T-helper 17 cell (primary cell): ENCODE results near the gene TRIM41. TPM values are rescaled to one million over a fixed set of nuclear protein-coding genes. Genes with fewer than 3 reads are reported as not detected.
A peak's percentile ranks its signal among the peaks of the same experiment; 100 is the strongest.

Experiments
- ATAC-seq: fragments of 150-1000 bp; cut with Tn5 transposase; 2 replicates; pipeline ENCODE4 v1.10.0; 2021; ENCODE audit warnings: mild to moderate bottlenecking, moderate library complexity
- DNase-seq, 3 donors: peaks; one replicate each; pipeline versions ENCODE4 v3.0.0 to v3.0.0-alpha.2; 2020 to 2021
- H3K9me3 ChIP-seq: one replicate; pipeline ENCODE4 v1.7.0; 2013; ENCODE audit warnings: low read length, mild to moderate bottlenecking; ENCODE audit not compliant: control insufficient read depth, poor library complexity, severe bottlenecking
- H3K27ac Mint-ChIP-seq: one replicate; pipeline ENCODE4 v1.8.0; 2022; ENCODE audit warnings: mild to moderate bottlenecking, moderate library complexity, mixed read lengths
- H3K27me3 Mint-ChIP-seq: one replicate; pipeline ENCODE4 v1.8.0; 2022; ENCODE audit warnings: mixed read lengths
- H3K36me3 Mint-ChIP-seq: one replicate; pipeline ENCODE4 v1.8.0; 2022; ENCODE audit warnings: low read depth, mixed read lengths
- H3K4me1 Mint-ChIP-seq: one replicate; pipeline ENCODE4 v1.8.0; 2022; ENCODE audit warnings: mild to moderate bottlenecking, mixed read lengths
- H3K4me3 Mint-ChIP-seq: one replicate; pipeline ENCODE4 v1.8.0; 2022; ENCODE audit warnings: mild to moderate bottlenecking, moderate library complexity, mixed read lengths
- total RNA-seq, 4 donors: library from RNA in 2 of 4; stranded (reverse) in 2 of 4; gene quantifications; one replicate each; pipeline ENCODE4 v1.2.3 and lab custom pipeline; 2022 to 2026

Gene TRIM41
- total RNA-seq, 2 donors from 2014 or later = 23.4 to 29.6 TPM

GRCh38 chr5:181221105-181221791, 1.8 kb upstream of the TRIM41 start:
- Mint-ChIP-seq H3K4me1 (peaks cover 60% of the 10 kb centered on the region), H3K27ac (peak overlapping the region; percentile 99), H3K4me3 (peak overlapping the region; percentile 95), H3K27me3 (peaks cover 18% of the 10 kb centered on the region), H3K36me3 (peaks cover 4% of the 10 kb centered on the region)
- peak; percentile 41 to 62 (median 42) for DNase-seq
- no peak for ATAC-seq
- H3K9me3 ChIP-seq = no peaks in the 10 kb centered on the region

DNA sequence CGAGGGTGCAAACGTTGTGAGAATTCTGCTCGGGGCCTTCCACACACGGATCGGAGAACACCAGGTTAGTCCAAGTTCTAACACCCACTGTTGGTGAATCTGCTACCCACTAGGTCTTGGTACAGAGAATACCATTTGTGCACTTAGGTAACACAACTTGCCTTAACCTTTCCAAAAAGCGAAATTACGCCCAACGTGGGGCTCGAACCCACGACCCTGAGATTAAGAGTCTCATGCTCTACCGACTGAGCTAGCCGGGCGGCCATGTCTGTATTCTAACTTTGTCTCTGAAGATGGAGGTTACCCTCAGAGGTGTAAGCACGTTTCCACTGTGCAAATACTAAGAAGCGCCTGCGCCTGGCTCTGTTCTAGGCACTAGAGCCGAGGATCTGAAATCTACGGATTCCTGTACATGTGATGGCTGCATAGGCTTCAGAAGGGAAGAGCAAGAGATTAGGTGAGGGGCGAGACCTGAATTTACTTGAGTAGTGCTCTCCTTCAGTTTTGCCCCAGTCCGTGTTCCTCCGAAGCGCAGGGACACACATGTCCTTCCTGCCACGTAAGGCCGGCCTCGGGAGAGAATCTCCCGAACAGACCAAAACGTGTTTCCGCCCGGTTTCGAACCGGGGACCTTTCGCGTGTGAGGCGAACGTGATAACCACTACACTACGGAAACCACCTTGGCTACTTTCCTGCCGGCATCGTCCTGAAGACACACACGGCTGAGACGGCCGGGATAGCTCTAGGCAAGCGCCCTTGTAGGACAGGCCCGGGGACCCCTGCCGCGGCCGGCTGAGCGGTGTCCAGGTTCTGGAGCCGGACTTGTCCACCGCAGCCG, 1.1 kb upstream of the TRIM41 start:
- peaks cover 58% of the 10 kb centered on the region for H3K4me1 Mint-ChIP-seq
- peak overlapping the region; percentile 95 for H3K4me3 Mint-ChIP-seq
- peaks cover 4% of the 10 kb centered on the region for H3K36me3 Mint-ChIP-seq
- ATAC-seq = peak; percentile 44
- DNase-seq = peak; percentile 80 to 99 (median 91)
- no peaks in the 10 kb centered on the region for H3K9me3 ChIP-seq
- H3K27ac Mint-ChIP-seq = peak overlapping the region; percentile 99
- H3K27me3 Mint-ChIP-seq = peaks cover 18% of the 10 kb centered on the region

DNA sequence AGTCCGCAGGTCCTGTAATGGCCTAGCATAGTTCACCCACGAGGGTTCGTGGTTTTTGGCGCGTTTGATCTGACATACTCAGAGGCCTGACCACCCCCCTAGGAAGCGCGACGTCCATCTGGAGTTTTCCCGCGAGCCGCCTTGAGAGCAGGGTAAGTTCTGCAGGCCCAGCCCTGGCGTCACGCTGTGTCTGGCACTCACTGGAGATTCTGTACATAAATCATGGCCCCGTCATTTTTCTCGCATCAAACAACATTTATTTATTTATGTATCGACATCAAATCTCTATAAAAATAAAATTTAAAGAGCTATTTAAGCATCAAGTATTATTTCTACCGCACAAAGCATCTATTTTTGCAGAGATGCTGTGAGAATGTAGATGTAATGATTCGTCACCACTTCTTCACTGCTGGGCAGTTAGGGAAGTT, 437 bp upstream of the TRIM41 start:
- peaks cover 55% of the 10 kb centered on the region for H3K4me1 Mint-ChIP-seq
- ATAC-seq (peak; percentile 6), DNase-seq (no peak)
- H3K27me3 Mint-ChIP-seq = peaks cover 17% of the 10 kb centered on the region
- no peaks in the 10 kb centered on the region for H3K9me3 ChIP-seq
- H3K4me3 Mint-ChIP-seq = peak overlapping the region; percentile 95
- peaks cover 4% of the 10 kb centered on the region for H3K36me3 Mint-ChIP-seq
- H3K27ac Mint-ChIP-seq = peak overlapping the region; percentile 99

DNA sequence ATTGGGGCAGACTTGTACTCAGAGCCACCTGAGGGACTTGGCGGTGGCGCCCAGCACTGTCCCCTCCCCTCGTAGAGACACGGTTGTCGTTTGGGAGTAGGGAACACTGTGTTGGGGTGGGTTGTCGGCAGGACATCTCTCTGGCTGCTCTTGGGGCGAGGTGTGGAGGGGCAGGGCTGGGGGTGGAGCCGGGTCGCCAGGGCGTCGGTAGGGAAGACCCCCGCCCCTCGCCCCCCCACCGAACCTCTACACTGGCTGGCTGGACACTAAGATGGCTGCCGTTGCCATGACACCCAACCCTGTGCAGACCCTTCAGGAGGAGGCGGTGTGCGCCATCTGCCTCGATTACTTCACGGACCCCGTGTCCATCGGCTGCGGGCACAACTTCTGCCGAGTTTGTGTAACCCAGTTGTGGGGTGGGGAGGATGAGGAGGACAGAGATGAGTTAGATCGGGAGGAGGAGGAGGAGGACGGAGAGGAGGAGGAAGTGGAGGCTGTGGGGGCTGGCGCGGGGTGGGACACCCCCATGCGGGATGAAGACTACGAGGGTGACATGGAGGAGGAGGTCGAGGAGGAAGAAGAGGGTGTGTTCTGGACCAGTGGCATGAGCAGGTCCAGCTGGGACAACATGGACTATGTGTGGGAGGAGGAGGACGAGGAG, 778 bp downstream of the TRIM41 start:
- H3K27ac Mint-ChIP-seq = peak overlapping the region; percentile 99
- peak overlapping the region; percentile 95 for H3K4me3 Mint-ChIP-seq
- peaks cover 46% of the 10 kb centered on the region for H3K4me1 Mint-ChIP-seq
- no peaks in the 10 kb centered on the region for H3K9me3 ChIP-seq
- peak; percentile 1 for ATAC-seq
- peaks cover 4% of the 10 kb centered on the region for H3K36me3 Mint-ChIP-seq
- DNase-seq = no peak
- H3K27me3 Mint-ChIP-seq = peaks cover 11% of the 10 kb centered on the region

- Mint-ChIP-seq H3K27ac (peak overlapping the region; percentile 99), H3K27me3 (peaks cover 11% of the 10 kb centered on the region), H3K4me1 (peaks cover 50% of the 10 kb centered on the region), H3K36me3 (peaks cover 6% of the 10 kb centered on the region), H3K4me3 (peak overlapping the region; percentile 95)
- no peak for ATAC-seq
- H3K9me3 ChIP-seq = no peaks in the 10 kb centered on the region
- peak in 2 of 3 donors; percentile 38 to 45 for DNase-seq
These were observed 1.5 kb downstream of the TRIM41 start for GRCh38 chr5:181224390-181225229.

DNA sequence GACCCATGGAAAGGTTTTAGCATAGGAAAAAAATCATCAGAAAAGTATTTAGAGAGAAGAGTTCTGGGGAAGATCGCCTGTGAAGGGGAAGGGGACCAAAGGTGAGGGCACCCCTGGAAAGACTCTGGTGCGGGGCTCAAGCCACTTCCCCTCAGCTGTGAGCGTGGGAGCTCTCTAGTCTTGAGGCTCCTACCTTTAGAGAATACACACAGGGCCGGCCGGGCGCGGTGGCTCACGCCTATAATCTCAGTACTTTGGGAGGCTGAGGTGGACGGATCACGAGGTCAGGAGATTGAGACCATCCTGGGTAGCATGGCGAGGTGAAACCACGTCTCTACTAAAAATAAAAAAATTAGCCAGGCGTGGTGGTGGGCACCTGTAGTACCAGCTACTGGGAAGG, 6.9 kb downstream of the TRIM41 start:
- DNase-seq = no peak
- peaks cover 29% of the 10 kb centered on the region for H3K4me1 Mint-ChIP-seq
- ATAC-seq = no peak
- no peaks in the 10 kb centered on the region for H3K9me3 ChIP-seq
- peak overlapping the region; percentile 84 for H3K27ac Mint-ChIP-seq
- peaks cover 9% of the 10 kb centered on the region for H3K36me3 Mint-ChIP-seq
- H3K4me3 Mint-ChIP-seq = no peak overlapping the region
- H3K27me3 Mint-ChIP-seq = no peaks in the 10 kb centered on the region

DNA sequence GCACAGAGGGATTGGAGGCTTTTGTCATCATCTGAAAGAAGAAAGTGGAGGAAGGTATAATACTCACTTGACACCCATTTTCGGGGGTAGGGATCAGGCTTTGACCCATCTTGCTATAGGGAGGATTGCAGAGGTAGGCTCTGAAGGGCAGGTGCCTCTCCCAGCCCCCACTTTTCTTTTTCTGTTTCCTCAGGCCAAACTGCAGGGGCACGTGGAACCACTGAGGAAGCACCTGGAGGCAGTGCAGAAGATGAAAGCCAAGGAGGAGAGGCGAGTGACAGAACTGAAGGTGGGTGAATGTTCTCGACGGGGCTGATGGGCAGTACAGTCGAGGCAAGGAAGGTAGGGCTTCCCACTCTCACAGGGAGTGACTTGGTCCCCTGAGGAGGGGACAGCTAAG, 7.5 kb downstream of the TRIM41 start:
- H3K9me3 ChIP-seq = no peaks in the 10 kb centered on the region
- H3K27ac Mint-ChIP-seq = no peak overlapping the region
- H3K36me3 Mint-ChIP-seq = peaks cover 11% of the 10 kb centered on the region
- no peaks in the 10 kb centered on the region for H3K27me3 Mint-ChIP-seq
- DNase-seq = no peak
- H3K4me1 Mint-ChIP-seq = peaks cover 27% of the 10 kb centered on the region
- ATAC-seq = no peak
- H3K4me3 Mint-ChIP-seq = no peak overlapping the region

DNA sequence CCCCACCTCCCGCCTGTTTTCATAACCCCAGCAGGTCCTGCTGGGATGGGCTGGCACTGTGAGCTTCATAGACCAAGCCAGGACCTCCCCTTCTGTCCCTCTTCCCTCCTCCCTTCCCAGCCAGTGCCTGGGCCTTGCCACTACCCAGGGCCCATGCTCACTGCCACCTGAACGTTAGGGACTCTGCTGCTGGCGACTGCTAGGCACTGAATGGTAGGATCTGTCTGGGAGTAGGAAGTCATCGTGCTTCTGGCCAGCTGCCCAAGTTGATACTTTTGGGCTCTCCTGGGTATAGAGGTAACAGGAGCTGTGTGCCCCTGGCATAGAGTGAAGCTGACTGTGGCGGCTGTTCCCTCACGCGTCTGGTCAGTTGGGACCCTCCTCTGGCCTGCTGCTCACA, 8.4 kb downstream of the TRIM41 start:
- H3K4me3 Mint-ChIP-seq = no peak overlapping the region
- no peak for DNase-seq
- no peak for ATAC-seq
- peaks cover 11% of the 10 kb centered on the region for H3K36me3 Mint-ChIP-seq
- H3K27ac Mint-ChIP-seq = no peak overlapping the region
- no peaks in the 10 kb centered on the region for H3K9me3 ChIP-seq
- no peaks in the 10 kb centered on the region for H3K27me3 Mint-ChIP-seq
- peaks cover 24% of the 10 kb centered on the region for H3K4me1 Mint-ChIP-seq

- no peaks in the 10 kb centered on the region for H3K27me3 Mint-ChIP-seq
- no peaks in the 10 kb centered on the region for H3K9me3 ChIP-seq
- no peak for DNase-seq
- peaks cover 11% of the 10 kb centered on the region for H3K36me3 Mint-ChIP-seq
- no peak overlapping the region for H3K4me3 Mint-ChIP-seq
- ATAC-seq = no peak
- H3K27ac Mint-ChIP-seq = no peak overlapping the region
- peaks cover 22% of the 10 kb centered on the region for H3K4me1 Mint-ChIP-seq
These were observed 9.5 kb downstream of the TRIM41 start for GRCh38 chr5:181232593-181232992.

DNA sequence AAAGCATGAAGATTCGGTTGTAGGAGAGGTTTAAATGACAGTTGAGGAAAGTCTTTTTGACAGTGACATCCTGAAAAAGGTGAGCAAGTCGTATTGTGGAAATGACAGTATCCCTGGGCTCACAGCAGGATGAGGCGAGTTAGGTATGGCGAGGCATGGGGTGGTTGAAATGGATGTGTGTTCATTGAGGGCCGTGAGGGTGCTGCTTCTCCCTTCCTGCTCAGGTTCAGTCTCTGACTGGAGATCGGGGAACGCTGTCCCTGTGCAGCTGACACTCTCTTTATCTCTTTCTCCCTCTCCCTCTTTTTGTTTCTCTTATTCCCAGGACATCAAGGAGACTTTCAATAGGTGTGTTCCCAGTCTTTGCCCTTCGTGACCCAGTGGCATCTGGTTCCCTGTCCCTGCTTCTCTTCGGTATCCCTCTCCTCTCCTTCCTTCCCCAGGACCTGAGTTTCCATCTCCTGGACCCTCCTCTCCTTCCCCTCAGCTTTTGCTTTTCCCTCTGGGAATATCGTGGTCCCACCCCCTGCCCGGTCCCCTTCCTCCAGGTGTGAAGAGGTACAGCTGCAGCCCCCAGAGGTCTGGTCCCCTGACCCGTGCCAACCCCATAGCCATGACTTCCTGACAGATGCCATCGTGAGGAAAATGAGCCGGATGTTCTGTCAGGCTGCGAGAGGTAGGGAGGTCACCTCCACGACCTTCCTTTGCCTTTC, 10.2 kb downstream of the TRIM41 start:
- Mint-ChIP-seq H3K27me3 (no peaks in the 10 kb centered on the region), H3K27ac (peak overlapping the region; percentile 81), H3K36me3 (peaks cover 15% of the 10 kb centered on the region), H3K4me3 (no peak overlapping the region), H3K4me1 (peaks cover 26% of the 10 kb centered on the region)
- no peak for ATAC-seq
- H3K9me3 ChIP-seq = no peaks in the 10 kb centered on the region
- DNase-seq = no peak

DNA sequence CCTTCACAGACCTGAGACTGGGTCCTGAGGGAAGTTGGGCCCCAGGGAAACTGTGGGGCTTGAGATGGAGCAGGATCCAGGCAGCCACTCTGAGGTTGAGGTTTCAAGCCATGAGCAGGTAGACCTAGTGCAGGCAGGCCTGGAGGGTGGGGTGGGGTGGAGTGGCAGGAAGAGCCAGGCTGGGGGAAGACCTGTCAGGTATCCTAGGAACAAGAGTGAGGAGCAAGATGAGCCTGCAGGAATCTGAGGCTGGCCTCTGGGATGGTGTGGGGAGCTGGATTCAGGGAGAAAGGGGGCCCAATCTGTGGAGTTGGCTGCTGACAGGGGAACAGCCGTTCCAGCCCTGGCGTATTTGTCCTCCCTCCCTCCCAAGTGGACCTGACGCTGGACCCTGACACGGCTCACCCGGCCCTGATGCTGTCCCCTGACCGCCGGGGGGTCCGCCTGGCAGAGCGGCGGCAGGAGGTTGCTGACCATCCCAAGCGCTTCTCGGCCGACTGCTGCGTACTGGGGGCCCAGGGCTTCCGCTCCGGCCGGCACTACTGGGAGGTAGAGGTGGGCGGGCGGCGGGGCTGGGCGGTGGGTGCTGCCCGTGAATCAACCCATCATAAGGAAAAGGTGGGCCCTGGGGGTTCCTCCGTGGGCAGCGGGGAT, 10.8 kb downstream of the TRIM41 start:
- H3K9me3 ChIP-seq = no peaks in the 10 kb centered on the region
- no peak for DNase-seq
- no peaks in the 10 kb centered on the region for H3K27me3 Mint-ChIP-seq
- peaks cover 30% of the 10 kb centered on the region for H3K4me1 Mint-ChIP-seq
- no peak overlapping the region for H3K4me3 Mint-ChIP-seq
- peak; percentile 10 for ATAC-seq
- H3K36me3 Mint-ChIP-seq = peaks cover 17% of the 10 kb centered on the region
- peak overlapping the region; percentile 81 for H3K27ac Mint-ChIP-seq
